NCI-H2227 (cell line): ENCODE results near the gene EPB41L5.
"Not testable (repeated sequence)": the region's sequence is repeated elsewhere in the genome, so short reads cannot be mapped to it uniquely, and the experiment has no call there.

Experiments
- DNase-seq: peaks from one replicate; lab custom pipeline; 2025; ENCODE audit not compliant: unreplicated experiment; lab: John Stamatoyannopoulos, UW

The EPB41L5 gene

GRCh38 chr2:120012771-120013596, at the start of gene EPB41L5:
Gene EPB41L5, plus strand, starts transcription at chr2:120013077. Its CDS starts 6,008 bp downstream, at chr2:120019085.
- peak; percentile 99 for DNase-seq

DNA sequence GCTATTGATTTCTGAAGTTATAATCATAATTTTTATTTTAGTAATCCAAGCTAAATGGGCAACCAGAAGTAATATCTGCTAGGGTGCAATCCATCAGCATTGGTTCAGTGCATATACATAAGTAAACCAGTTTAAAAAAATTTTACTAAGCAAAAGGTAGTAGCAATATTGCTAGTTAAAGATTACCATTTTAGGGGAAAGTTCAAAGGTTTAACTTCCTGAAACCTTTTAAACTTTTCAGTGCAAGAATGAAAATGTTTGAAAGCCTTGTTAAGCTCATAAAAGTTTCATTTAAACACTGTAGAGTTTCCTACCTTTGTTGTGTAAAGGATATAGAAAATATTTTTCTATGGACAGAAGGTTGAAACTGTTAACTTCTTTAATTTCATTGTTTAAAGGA, 31.0 kb upstream of the EPB41L5 start:
- DNase-seq = no peak

DNA sequence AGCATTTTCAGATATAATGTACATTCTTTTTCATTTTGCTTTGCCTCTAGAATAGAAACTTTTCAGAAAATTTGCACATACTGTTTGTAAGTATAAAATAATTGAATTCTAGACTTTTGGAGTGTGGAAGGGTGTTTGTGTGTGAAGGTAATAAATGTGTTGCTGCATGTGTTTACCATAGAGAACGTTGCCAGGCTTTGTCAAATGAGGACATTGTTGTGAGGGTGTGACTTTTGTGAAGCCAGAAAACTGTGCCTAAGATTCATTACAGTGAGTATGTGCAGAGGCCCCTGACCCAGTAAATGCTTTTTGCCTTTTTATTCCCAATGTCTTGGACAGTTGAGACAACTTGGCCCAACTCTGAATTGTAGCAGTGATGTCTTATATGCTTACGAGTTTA, 30.4 kb upstream of the EPB41L5 start:
- no peak for DNase-seq

DNA sequence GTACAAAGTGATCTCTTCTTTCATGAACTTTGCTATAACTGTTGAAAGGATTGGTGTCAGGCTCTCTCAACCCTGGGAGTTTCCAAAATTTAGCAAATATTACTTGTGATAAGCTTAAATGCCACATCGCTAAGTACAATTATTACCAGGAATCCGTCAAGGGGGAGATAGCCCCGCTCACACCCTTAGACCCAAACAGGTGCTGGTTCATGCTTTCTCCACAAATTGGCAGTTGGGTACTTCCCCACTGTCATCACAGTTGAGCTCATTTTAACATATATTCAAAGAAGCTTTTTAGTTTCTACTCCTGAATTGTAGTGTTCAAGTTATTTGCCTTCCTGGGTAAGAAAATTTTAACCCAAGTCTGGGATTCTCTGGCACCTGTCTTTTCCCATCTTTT, 29.8 kb upstream of the EPB41L5 start:
- DNase-seq = no peak

DNA sequence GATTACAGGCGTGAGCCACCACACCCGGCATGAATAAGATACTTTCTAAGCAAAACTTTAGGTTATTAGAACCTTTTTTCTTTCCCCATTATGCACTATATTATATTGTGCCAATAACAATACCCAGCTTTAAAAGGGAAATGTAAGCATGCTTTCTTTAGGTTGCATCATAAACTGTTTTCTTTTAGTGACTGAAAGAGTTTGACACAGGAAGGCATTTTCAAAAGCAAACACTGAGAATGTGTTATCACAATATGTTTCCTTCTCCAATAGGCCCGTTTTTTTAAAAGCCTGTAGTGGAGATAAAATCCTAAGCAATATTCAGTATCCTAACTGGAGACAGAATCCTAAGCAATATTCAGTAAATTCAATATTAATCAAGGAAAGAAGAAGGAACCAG, 16.7 kb upstream of the EPB41L5 start:
- DNase-seq = no peak

GRCh38 chr2:119996896-119997891, 15.7 kb upstream of the EPB41L5 start:
- not testable (repeated sequence) for DNase-seq

GRCh38 chr2:120001471-120001870, 11.4 kb upstream of the EPB41L5 start:
- no peak for DNase-seq

- no peak for DNase-seq
Measured at GRCh38 chr2:120004254-120004653, 8.6 kb upstream of the EPB41L5 start.

GRCh38 chr2:120005834-120006521, 6.9 kb upstream of the EPB41L5 start:
- no peak for DNase-seq

DNA sequence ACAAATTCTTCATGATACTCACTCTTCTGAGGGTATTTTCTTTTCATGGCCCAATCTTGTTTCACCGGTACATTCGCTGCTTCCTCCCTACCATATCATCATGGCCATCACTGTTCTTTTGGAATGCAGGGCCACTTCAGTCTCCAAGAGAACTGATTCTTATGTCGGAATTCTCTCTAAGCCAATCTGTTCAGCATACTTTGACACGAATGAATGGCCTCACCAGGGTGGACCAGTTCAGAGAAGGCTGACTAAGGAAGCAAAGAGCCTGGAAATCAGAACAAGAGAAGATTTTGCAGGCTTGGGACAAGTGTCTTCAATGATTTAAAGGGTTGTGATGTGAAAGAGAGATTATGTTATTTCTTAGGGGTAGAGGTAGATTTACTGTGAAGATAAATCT, 5.0 kb upstream of the EPB41L5 start:
- no peak for DNase-seq

DNA sequence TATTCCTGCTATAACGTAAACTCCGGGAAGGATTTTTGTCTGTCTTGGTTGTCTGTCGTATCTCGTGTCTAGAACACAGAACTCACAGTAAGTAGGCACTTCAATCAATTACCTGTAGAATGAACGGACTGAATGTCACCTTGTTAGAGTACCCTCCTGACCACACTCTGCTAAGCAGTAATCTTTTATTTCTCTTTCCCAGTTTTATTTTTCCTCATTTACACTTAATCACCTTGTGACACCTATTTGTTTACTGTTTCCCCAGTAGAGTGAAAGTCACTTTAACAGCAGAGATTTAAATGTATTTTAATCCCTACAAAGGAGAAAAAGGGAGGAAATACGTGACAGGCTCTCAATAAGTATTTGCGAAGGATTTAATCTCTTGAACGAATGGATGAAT, 514 bp upstream of the EPB41L5 start:
- DNase-seq = peak; percentile 40

- DNase-seq = peak; percentile 45
Measured at GRCh38 chr2:120013597-120014223, 833 bp downstream of the EPB41L5 start.

DNA sequence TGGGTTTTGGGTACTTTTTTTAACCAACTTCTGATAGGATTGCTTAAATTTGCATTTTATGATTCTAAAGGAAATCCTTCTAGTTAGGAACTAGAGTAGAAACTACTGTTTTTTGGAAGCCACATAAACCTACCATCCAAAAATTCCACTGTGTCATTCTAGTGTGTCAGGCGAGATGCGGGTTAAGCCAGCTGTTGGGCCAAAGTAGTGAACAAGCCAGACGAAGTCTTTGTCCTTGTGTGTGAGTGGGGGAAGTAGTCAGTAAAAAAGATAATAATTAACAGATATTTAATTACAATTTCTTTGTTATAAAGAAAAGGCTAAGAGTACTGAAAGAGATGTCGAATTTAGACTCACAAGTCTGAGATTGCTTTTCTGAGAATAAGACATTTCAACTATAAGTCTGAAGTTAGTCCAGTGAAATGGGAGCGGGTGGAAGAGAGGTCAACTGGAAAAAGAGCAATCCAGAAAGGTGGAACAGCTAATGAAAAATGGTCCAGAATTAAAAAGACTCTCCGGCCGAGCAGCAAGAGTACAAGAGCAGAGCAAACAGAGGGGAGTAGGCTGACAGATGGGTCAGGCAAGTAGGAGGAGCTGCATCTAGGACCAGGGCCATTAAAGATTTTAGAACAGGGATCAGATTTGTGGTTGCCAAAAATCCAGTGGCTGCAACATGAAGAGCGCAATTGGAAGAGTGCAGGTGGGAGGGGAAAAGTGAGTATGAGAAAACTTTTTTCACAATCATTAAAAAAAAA, 1.5 kb downstream of the EPB41L5 start:
- no peak for DNase-seq

GRCh38 chr2:120016800-120017199, 3.9 kb downstream of the EPB41L5 start:
- no peak for DNase-seq

GRCh38 chr2:120017201-120017600, 4.3 kb downstream of the EPB41L5 start:
- DNase-seq = no peak

GRCh38 chr2:120018549-120018948, 5.7 kb downstream of the EPB41L5 start:
- no peak for DNase-seq

DNA sequence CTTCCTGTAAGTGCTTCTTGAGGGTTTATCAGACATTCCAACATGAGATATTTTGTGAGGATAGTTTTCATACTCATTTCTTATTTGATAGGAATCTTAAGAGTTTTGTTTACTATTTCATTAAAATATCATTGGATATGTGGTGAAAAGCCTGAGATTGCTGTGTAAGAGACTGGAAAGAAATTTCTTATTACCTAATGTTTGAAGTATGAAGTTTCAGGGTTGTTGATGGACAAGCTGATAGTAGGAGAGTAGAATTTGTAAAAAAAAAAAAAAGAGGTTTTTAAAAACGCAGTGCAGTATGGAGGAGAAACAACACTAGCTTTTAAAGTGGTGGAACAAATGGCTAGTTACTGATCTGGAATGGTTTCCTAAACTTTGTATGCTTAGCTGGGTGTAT, 7.7 kb downstream of the EPB41L5 start:
- DNase-seq = no peak

DNA sequence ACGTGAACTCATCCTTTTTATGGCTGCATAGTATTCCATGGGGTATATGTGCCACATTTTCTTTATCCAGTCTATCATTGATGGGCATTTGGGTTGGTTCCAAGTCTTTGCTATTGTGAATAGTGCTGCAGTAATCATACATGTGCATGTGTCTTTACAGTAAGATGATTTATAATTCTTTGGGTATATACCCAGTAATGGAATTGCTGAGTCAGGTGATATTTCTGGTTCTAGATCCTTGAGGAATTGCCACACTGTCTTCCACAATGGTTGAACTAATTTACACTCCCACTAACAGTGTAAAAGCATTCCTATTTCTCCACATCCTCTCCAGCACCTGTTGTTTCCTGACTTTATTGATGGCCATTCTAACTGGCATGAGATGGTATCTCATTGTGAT, 9.6 kb downstream of the EPB41L5 start:
- not testable (repeated sequence) for DNase-seq

GRCh38 chr2:120026890-120027289, 14.0 kb downstream of the EPB41L5 start:
- no peak for DNase-seq

- no peak for DNase-seq
Measured at GRCh38 chr2:120028795-120029194, 15.9 kb downstream of the EPB41L5 start.
